LNCAP (cell line): Measurements from ENCODE around the gene FAM234B.

Experiments
- CTCF ChIP-seq: fragments of 450-650 bp; IDR thresholded peaks from 2 replicates; pipeline ENCODE4 v1.5.1; 2017; ENCODE audit warnings: mild to moderate bottlenecking

The FAM234B gene

GRCh38 chr12:12999959-13000615 lies 44.1 kb upstream of the FAM234B start, which contains the start of gene HEBP1:
Gene HEBP1, minus strand, starts transcription at chr12:13000265. Its CDS starts 151 bp downstream, at chr12:13000114.
- TF ChIP-seq CTCF: 0 out of 2 replicates have a peak, but pooled peaks have one; percentile 16

- no peak for TF ChIP-seq CTCF
These were observed 43.6 kb upstream of the FAM234B start for GRCh38 chr12:13000616-13000924.

GRCh38 chr12:13000925-13001774 lies 43.0 kb upstream of the FAM234B start:
- no peak for TF ChIP-seq CTCF

- no peak for TF ChIP-seq CTCF
These were observed 42.5 kb upstream of the FAM234B start for GRCh38 chr12:13001775-13002040.

GRCh38 chr12:13002301-13003097 lies 41.7 kb upstream of the FAM234B start:
- TF ChIP-seq CTCF: no peak

- TF ChIP-seq CTCF: no peak
These were observed 39.8 kb upstream of the FAM234B start for GRCh38 chr12:13004361-13004760.

GRCh38 chr12:13004986-13005385 lies 39.2 kb upstream of the FAM234B start:
- TF ChIP-seq CTCF: no peak
